CD14-positive monocyte (primary cell): ENCODE results near the gene SEMA3A. TPM values are rescaled to one million over a fixed set of nuclear protein-coding genes. Genes with fewer than 3 reads are reported as not detected.

Source experiments
- DNase-seq, 3 donors: peaks; one replicate each; pipeline ENCODE4 v3.0.0-alpha.2; 2011 to 2022
- H2AFZ ChIP-seq: 2 replicates; pipeline ENCODE4 v1.6.0; 2012; ENCODE audit warnings: mild to moderate bottlenecking, low read depth, low read length, inconsistent platforms; ENCODE audit not compliant: insufficient read depth, poor library complexity, severe bottlenecking
- H3K27ac ChIP-seq, 2 donors: 1 replicate in 1 of 2; 2 replicates in 1 of 2; pipeline ENCODE4 v1.5.1; 2012 to 2013; ENCODE audit warnings: low read length in 2 of 2, control low read depth in 1 of 2, inconsistent platforms in 1 of 2, low read depth in 1 of 2, mild to moderate bottlenecking in 1 of 2
- H3K27me3 ChIP-seq, 2 donors: one replicate each; pipeline versions ENCODE4 v1.6.0 to v1.6.1; 2011 to 2013; ENCODE audit warnings: low read length in 2 of 2; ENCODE audit not compliant: control insufficient read depth in 2 of 2, insufficient read depth in 2 of 2
- H3K36me3 ChIP-seq, 2 donors: replicated peaks in 1 of 2; 1 replicate in 1 of 2; 2 replicates in 1 of 2; pipeline versions ENCODE4 v1.5.1 to v1.6.1; 2012 to 2013; ENCODE audit warnings: low read length in 2 of 2, control low read depth in 1 of 2, inconsistent platforms in 1 of 2, mild to moderate bottlenecking in 1 of 2; ENCODE audit not compliant: insufficient read depth in 2 of 2, control insufficient read depth in 1 of 2
- H3K4me1 ChIP-seq, 2 donors: 1 replicate in 1 of 2; 2 replicates in 1 of 2; pipeline versions ENCODE4 v1.5.1 to v1.6.1; 2012 to 2013; ENCODE audit warnings: low read length in 2 of 2, control low read depth in 1 of 2, inconsistent platforms in 1 of 2, mild to moderate bottlenecking in 1 of 2, moderate library complexity in 1 of 2; ENCODE audit not compliant: insufficient read depth in 2 of 2, control insufficient read depth in 1 of 2
- H3K4me2 ChIP-seq: replicated peaks from 2 replicates; pipeline ENCODE3; 2012; ENCODE audit warnings: low read length, moderate library complexity, mild to moderate bottlenecking; ENCODE audit not compliant: poor library complexity, severe bottlenecking; ENCODE audit errors: extremely low read depth
- H3K4me3 ChIP-seq, 3 experiments: fragments of 200-600 bp in 1 of 3; sonication (generic) in 1 of 3; replicated peaks in 1 of 3; 1 replicate in 2 of 3; 2 replicates in 1 of 3; pipeline ENCODE4 v1.5.1; 2011 to 2013; ENCODE audit warnings: low read length in 3 of 3, mild to moderate bottlenecking in 3 of 3, control low read depth in 2 of 3, low read depth in 2 of 3, inconsistent platforms in 1 of 3, moderate library complexity in 1 of 3
- H3K79me2 ChIP-seq: 2 replicates; pipeline ENCODE4 v1.6.0; 2012; ENCODE audit warnings: mild to moderate bottlenecking, control low read depth, inconsistent platforms, low read length, moderate library complexity; ENCODE audit not compliant: insufficient read depth
- H3K9ac ChIP-seq: 2 replicates; pipeline ENCODE4 v1.6.0; 2017; ENCODE audit warnings: low read length, mild to moderate bottlenecking; ENCODE audit not compliant: insufficient read depth, poor library complexity, severe bottlenecking
- H3K9me3 ChIP-seq, 2 donors: replicated peaks in 1 of 2; 1 replicate in 1 of 2; 2 replicates in 1 of 2; pipeline versions ENCODE4 v1.5.1 to v1.6.1; 2012 to 2013; ENCODE audit warnings: low read length in 2 of 2, control low read depth in 1 of 2; ENCODE audit not compliant: control insufficient read depth in 1 of 2, insufficient read depth in 1 of 2
- H4K20me1 ChIP-seq: 2 replicates; pipeline ENCODE4 v1.6.0; 2012; ENCODE audit warnings: mild to moderate bottlenecking, low read length, control low read depth, moderate library complexity; ENCODE audit not compliant: insufficient read depth
- H3K27ac Mint-ChIP-seq, 7 donors: one replicate each; pipeline ENCODE4 v1.8.0; 2020; ENCODE audit warnings: mild to moderate bottlenecking in 7 of 7, mixed read lengths in 7 of 7, moderate library complexity in 6 of 7, inconsistent platforms in 2 of 7
- H3K27me3 Mint-ChIP-seq, 3 donors: one replicate each; pipeline ENCODE4 v1.8.0; 2021 to 2022; ENCODE audit warnings: low read depth in 3 of 3, mild to moderate bottlenecking in 3 of 3, mixed read lengths in 3 of 3, moderate library complexity in 3 of 3, inconsistent platforms in 1 of 3
- H3K36me3 Mint-ChIP-seq, 2 donors: one replicate each; pipeline ENCODE4 v1.8.0; 2020; ENCODE audit warnings: mixed read lengths in 2 of 2, inconsistent platforms in 1 of 2, mild to moderate bottlenecking in 1 of 2
- H3K4me1 Mint-ChIP-seq: one replicate; pipeline ENCODE4 v1.8.0; 2020; ENCODE audit warnings: mild to moderate bottlenecking, mixed read lengths
- H3K4me3 Mint-ChIP-seq, 2 donors: one replicate each; pipeline ENCODE4 v1.8.0; 2020; ENCODE audit warnings: mild to moderate bottlenecking in 2 of 2, mixed read lengths in 2 of 2, moderate library complexity in 1 of 2
- H3K9me3 Mint-ChIP-seq, 7 donors: one replicate each; pipeline ENCODE4 v1.8.0; 2020 to 2022; ENCODE audit warnings: mixed read lengths in 7 of 7, mild to moderate bottlenecking in 6 of 7, moderate library complexity in 6 of 7, inconsistent platforms in 2 of 7
- CTCF ChIP-seq: fragments of 200-600 bp; IDR thresholded peaks from one replicate; pipeline ENCODE4 v1.8.0; 2022; ENCODE audit warnings: antibody characterized with exemption, mild to moderate bottlenecking
- WGBS: methylation state at CpG from one replicate; pipeline ENCODE4 v1.1.5; 2013; ENCODE audit warnings: missing lambda C conversion rate; ENCODE audit not compliant: insufficient coverage; 5-methylcytosine and 5-hydroxymethylcytosine counted together
- intact Hi-C, 2 donors: fragments of 100-400 bp; cut with micrococcal nuclease; formaldehyde crosslinking; loops; one replicate each; pipeline versions ENCODE4 v1.15.0 to v1.15.1; 2023
- polyA plus RNA-seq, 3 donors: library from polyadenylated mRNA; depleted of rRNA in 1 of 3; unstranded in 2 of 3; stranded (reverse) in 1 of 3; fragments of 300-500 nt in 2 of 3; fragments of >200 nt in 1 of 3; fragmentation: Illumina TruSeq in 2 of 3; gene quantifications; 1 replicate in 2 of 3; 2 replicates in 1 of 3; pipeline ENCODE4 v1.2.3, GENCODE V29; 2012 to 2021

SEMA3A gene
- polyA plus RNA-seq, 3 donors, result 0.03 TPM; not detected in 2

DNA sequence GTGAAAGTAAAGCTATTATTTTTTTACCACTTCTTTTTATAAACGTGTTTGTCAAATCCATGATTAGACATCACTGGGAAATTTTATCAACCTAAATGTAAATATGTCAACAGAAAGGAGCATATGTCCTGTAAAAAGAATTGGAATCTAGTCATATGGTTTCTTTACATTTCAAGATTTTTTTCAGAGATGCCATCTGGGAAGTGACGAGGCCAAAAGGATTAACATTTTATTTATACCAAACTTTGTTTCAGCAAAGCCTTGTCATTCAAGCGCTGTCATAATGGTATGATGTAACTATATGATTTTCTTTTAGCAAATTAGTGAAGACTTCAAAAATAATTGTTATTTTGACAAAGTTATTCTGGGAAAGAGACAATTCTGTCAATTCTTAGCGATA, 117.3 kb downstream of the SEMA3A start:
- Histone ChIP-seq H3K9ac (no peak overlapping the region), H3K36me3 (no peaks in the 10 kb centered on the region), H3K4me2 (no peak overlapping the region), H3K4me3 (no peak overlapping the region), H3K9me3 (no peaks in the 10 kb centered on the region), H3K79me2 (no peaks in the 10 kb centered on the region), H4K20me1 (no peaks in the 10 kb centered on the region), H2AFZ (no peak overlapping the region), H3K27me3 (no peaks in the 10 kb centered on the region), H3K4me1 (no peaks in the 10 kb centered on the region), H3K27ac (no peak overlapping the region)
- Mint-ChIP-seq H3K36me3 (no peaks in the 10 kb centered on the region), H3K4me1 (no peaks in the 10 kb centered on the region), H3K4me3 (no peak overlapping the region), H3K27ac (no peak overlapping the region), H3K9me3 (peaks cover 0 to 5% (median 0%) of the 10 kb centered on the region in 7 donors), H3K27me3 (no peaks in the 10 kb centered on the region)
- TF ChIP-seq CTCF, result no peak
- no peak for DNase-seq
- intact Hi-C loops, result no loop called here
- no CpG with 5 or more reads among the region's 4 CpGs for WGBS

DNA sequence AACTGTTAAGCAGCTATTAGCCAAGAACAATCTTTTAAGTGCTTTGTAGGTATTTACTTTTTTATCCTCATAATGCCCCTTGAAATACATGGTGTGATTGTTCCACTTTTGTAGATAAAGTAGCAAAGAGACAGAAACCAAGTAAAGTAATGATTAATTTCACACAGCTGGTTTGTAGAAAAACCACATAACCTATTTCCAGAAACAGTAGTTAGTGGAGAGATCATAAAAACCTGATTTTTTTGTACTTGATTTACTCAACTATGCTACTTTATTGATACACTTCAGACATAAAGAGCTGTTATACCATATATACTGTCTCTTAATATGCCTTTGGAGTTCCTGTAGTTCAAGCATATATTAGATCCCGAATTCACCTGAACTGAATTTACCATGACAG, 118.4 kb downstream of the SEMA3A start:
- TF ChIP-seq CTCF, result no peak

More for the DNA sequence above, 118.4 kb downstream of the SEMA3A start:
- Histone ChIP-seq H3K4me1 (no peaks in the 10 kb centered on the region), H2AFZ (no peak overlapping the region), H3K4me2 (no peak overlapping the region), H3K36me3 (no peaks in the 10 kb centered on the region), H3K9ac (no peak overlapping the region), H4K20me1 (no peaks in the 10 kb centered on the region), H3K9me3 (no peaks in the 10 kb centered on the region), H3K79me2 (no peaks in the 10 kb centered on the region), H3K27ac (no peak overlapping the region), H3K27me3 (no peaks in the 10 kb centered on the region), H3K4me3 (no peak overlapping the region)
- H3K4me1 Mint-ChIP-seq, result no peaks in the 10 kb centered on the region
- no peak overlapping the region for H3K27ac Mint-ChIP-seq
- no peak overlapping the region for H3K4me3 Mint-ChIP-seq
- H3K9me3 Mint-ChIP-seq, result peaks cover 0 to 3% (median 0%) of the 10 kb centered on the region in 7 donors
- intact Hi-C loops, result no loop called here
- H3K36me3 Mint-ChIP-seq, result no peaks in the 10 kb centered on the region
- no peak for DNase-seq
- no peaks in the 10 kb centered on the region for H3K27me3 Mint-ChIP-seq
- no CpG with 5 or more reads among the region's 1 CpG for WGBS
